Mucosa of gallbladder (tissue), 1 donor: ENCODE measurements around the gene TCERG1L. TPM values are rescaled to one million over a fixed set of nuclear protein-coding genes. Genes with fewer than 3 reads are reported as not detected.

Source experiments
- DNase-seq: peaks from one replicate; pipeline ENCODE4 v3.0.0-alpha.2; 2020; ENCODE audit warnings: low spot score
- total RNA-seq: library from RNA; stranded (reverse); gene quantifications from one replicate; pipeline ENCODE4 v1.2.1, GENCODE V29; 2021
- donor health status: DM: no; HTN: no; CAD: no.

TCERG1L gene
- total RNA-seq, 1 donor from 2014 or later, result not detected

GRCh38 chr10:131227163-131227740, 84.3 kb downstream of the TCERG1L start:
- no peak for DNase-seq

- no peak for DNase-seq
Measured at GRCh38 chr10:131226446-131227162, 84.9 kb downstream of the TCERG1L start.

GRCh38 chr10:131224106-131224505, 87.4 kb downstream of the TCERG1L start:
- DNase-seq, result no peak

- no peak for DNase-seq
Measured at GRCh38 chr10:131223422-131223821, 88.1 kb downstream of the TCERG1L start.

GRCh38 chr10:131222986-131223385, 88.5 kb downstream of the TCERG1L start:
- no peak for DNase-seq

GRCh38 chr10:131221632-131222277, 89.8 kb downstream of the TCERG1L start:
- no peak for DNase-seq

- DNase-seq, result no peak
Measured at GRCh38 chr10:131220601-131221171, 90.8 kb downstream of the TCERG1L start.

GRCh38 chr10:131219955-131220489, 91.5 kb downstream of the TCERG1L start:
- no peak for DNase-seq

GRCh38 chr10:131219584-131219886, 92.0 kb downstream of the TCERG1L start:
- DNase-seq, result no peak

GRCh38 chr10:131218811-131219583, 92.5 kb downstream of the TCERG1L start:
- no peak for DNase-seq

- no peak for DNase-seq
Measured at GRCh38 chr10:131216681-131217230, 94.8 kb downstream of the TCERG1L start.

GRCh38 chr10:131215776-131216175, 95.7 kb downstream of the TCERG1L start:
- DNase-seq, result no peak

GRCh38 chr10:131214521-131215244, 96.8 kb downstream of the TCERG1L start:
- DNase-seq, result no peak

GRCh38 chr10:131213741-131214505, 97.6 kb downstream of the TCERG1L start:
- no peak for DNase-seq

GRCh38 chr10:131212763-131213325, 98.7 kb downstream of the TCERG1L start:
- no peak for DNase-seq

GRCh38 chr10:131211965-131212619, 99.4 kb downstream of the TCERG1L start:
- DNase-seq, result no peak

- no peak for DNase-seq
Measured at GRCh38 chr10:131211559-131211958, 100.0 kb downstream of the TCERG1L start.

GRCh38 chr10:131211146-131211545, 100.4 kb downstream of the TCERG1L start:
- no peak for DNase-seq

- DNase-seq, result no peak
Measured at GRCh38 chr10:131210181-131210580, 101.3 kb downstream of the TCERG1L start.
